Renal pelvis (tissue), 12 donors: ENCODE data around the gene CD274. TPM values are rescaled to one million over a fixed set of nuclear protein-coding genes. Genes with fewer than 3 reads are reported as not detected.
A peak's percentile ranks its signal among the peaks of the same experiment; 100 is the strongest.
"Not testable (repeated sequence)": the region's sequence is repeated elsewhere in the genome, so short reads cannot be mapped to it uniquely, and the experiment has no call there.

Source experiments
- DNase-seq: peaks from one replicate; pipeline ENCODE4 v3.0.0-alpha.2; 2013
- long read RNA-seq, 16 experiments: transcript quantifications; one replicate each; lab custom pipeline, GENCODE V29; 2026
- polyA plus RNA-seq, 3 donors: library from polyadenylated mRNA; unstranded; fragments of 120-200 nt; gene quantifications; one replicate each; pipeline ENCODE4 v1.2.1, GENCODE V29; 2013; ENCODE audit not compliant: insufficient read length in 3 of 3

Gene CD274
- polyA plus RNA-seq: 1 to 10 TPM in 1 of 3 donors, under 1 TPM in 2; 0.73 to 1.3 (median 0.93) TPM
- long read RNA-seq, donor 1: 0 reads
- long read RNA-seq, donor 2: 0 reads
- long read RNA-seq, donor 3: 0 reads
- long read RNA-seq, donor 4: 0 reads
- long read RNA-seq, donor 5: 0 reads
- long read RNA-seq, donor 6: 0 reads
- long read RNA-seq, donor 7: 0 reads
- long read RNA-seq, donor 8: 0 reads
- long read RNA-seq, donor 9: 0 reads
- long read RNA-seq, donor 10: 0 reads
- long read RNA-seq, donor 11: 0 reads
- long read RNA-seq, donor 12: 0 reads
- long read RNA-seq, donor 13: 0 reads
- long read RNA-seq, donor 14: 0 reads
- long read RNA-seq, donor 15: 0 reads
- long read RNA-seq, donor 16: 0 reads

- peak; percentile 76 for DNase-seq
Observed at GRCh38 chr9:5450359-5451091, at the start of gene CD274. Gene CD274 (plus strand): TSS chr9:5450542. CDS start chr9:5456114, 5,572 bp downstream.

GRCh38 chr9:5402217-5402616 is 48.1 kb upstream of the CD274 start:
- no peak for DNase-seq

- DNase-seq: no peak
Observed at GRCh38 chr9:5408596-5408995, 41.7 kb upstream of the CD274 start.

GRCh38 chr9:5416953-5417352 is 33.4 kb upstream of the CD274 start:
- no peak for DNase-seq

GRCh38 chr9:5418481-5418880 is 31.9 kb upstream of the CD274 start:
- DNase-seq: no peak

GRCh38 chr9:5419987-5420386 is 30.4 kb upstream of the CD274 start:
- no peak for DNase-seq

GRCh38 chr9:5421163-5421562 is 29.2 kb upstream of the CD274 start:
- DNase-seq: no peak

- no peak for DNase-seq
Observed at GRCh38 chr9:5422276-5422675, 28.1 kb upstream of the CD274 start.

GRCh38 chr9:5425006-5425628 is 25.2 kb upstream of the CD274 start:
- DNase-seq: no peak

GRCh38 chr9:5427005-5427404 is 23.3 kb upstream of the CD274 start:
- DNase-seq: no peak

- DNase-seq: no peak
Observed at GRCh38 chr9:5428172-5428571, 22.2 kb upstream of the CD274 start.

GRCh38 chr9:5428794-5429528 is 21.4 kb upstream of the CD274 start:
- DNase-seq: no peak

GRCh38 chr9:5429873-5430564 is 20.3 kb upstream of the CD274 start:
- no peak for DNase-seq

- no peak for DNase-seq
Observed at GRCh38 chr9:5430912-5431311, 19.4 kb upstream of the CD274 start.

- not testable (repeated sequence) for DNase-seq
Observed at GRCh38 chr9:5432890-5433289, 17.5 kb upstream of the CD274 start.

GRCh38 chr9:5433328-5433727 is 17.0 kb upstream of the CD274 start:
- DNase-seq: not testable (repeated sequence)

- not testable (repeated sequence) for DNase-seq
Observed at GRCh38 chr9:5433841-5434810, 16.2 kb upstream of the CD274 start.

- DNase-seq: no peak
Observed at GRCh38 chr9:5435912-5436311, 14.4 kb upstream of the CD274 start.

GRCh38 chr9:5436441-5436840 is 13.9 kb upstream of the CD274 start:
- no peak for DNase-seq
